Stimulated activated CD8-positive, alpha-beta memory T cell treated with anti-CD3 and anti-CD28 coated beads, Interleukin-7, amount 100 ng/mL, for 48 hours (primary cell): ENCODE results near the gene RGPD4.

Source experiments
- DNase-seq, 2 donors: peaks; one replicate each; pipeline ENCODE4 v3.0.0-alpha.2; 2020; ENCODE audit warnings: low read depth in 1 of 2; ENCODE audit errors: extremely low read depth in 1 of 2

RGPD4 gene

GRCh38 chr2:107927034-107927534 is 100.4 kb downstream of the RGPD4 start:
- DNase-seq: no peak

- DNase-seq: no peak
Measured at GRCh38 chr2:107931412-107931811, 104.7 kb downstream of the RGPD4 start.

- no peak for DNase-seq
Measured at GRCh38 chr2:107932488-107932887, 105.8 kb downstream of the RGPD4 start.

GRCh38 chr2:107932979-107933378 is 106.3 kb downstream of the RGPD4 start:
- DNase-seq: no peak

GRCh38 chr2:107936433-107937359 is 110.0 kb downstream of the RGPD4 start:
- DNase-seq: no peak
